H1 (cell line): ENCODE measurements around the gene CACNA1C. TPM values are rescaled to one million over a fixed set of nuclear protein-coding genes. Genes with fewer than 3 reads are reported as not detected.

Experiments
- CTCF ChIA-PET: fragments of 300-600 bp; sonication (Branson Sonifier 250); formaldehyde crosslinking; loops from one replicate; lab custom pipeline; 2021; ENCODE audit not compliant: partially characterized antibody; lab: Charles Lee
- POLR2A ChIA-PET: fragments of 300-600 bp; sonication (Branson Sonifier 250); formaldehyde crosslinking; loops from one replicate; lab custom pipeline; 2021; ENCODE audit warnings: inconsistent platforms; ENCODE audit not compliant: partially characterized antibody; lab: Charles Lee
- DNase-seq, 2 experiments: peaks; one replicate each; pipeline versions ENCODE4 v3.0.0 to v3.0.0-alpha.2; 2010 to 2022; ENCODE audit warnings: low spot score in 2 of 2, low read depth in 1 of 2, mixed read lengths in 1 of 2
- FAIRE-seq: peaks from 2 replicates; lab custom pipeline; 2011; peaks lifted over from hg19 to GRCh38; lab: Jason Lieb, UNC
- H2AFZ ChIP-seq: 2 replicates; pipeline ENCODE4 v1.8.1; 2012; ENCODE audit warnings: low read length, inconsistent platforms
- H2AK5ac ChIP-seq: 2 replicates; pipeline ENCODE4 v1.6.1; 2013; ENCODE audit warnings: low read depth, low read length
- H2BK120ac ChIP-seq: replicated peaks from 2 replicates; pipeline ENCODE3; 2013; ENCODE audit warnings: low read depth, low read length, inconsistent platforms
- H2BK12ac ChIP-seq: 2 replicates; pipeline ENCODE4 v1.6.1; 2013; ENCODE audit warnings: low read depth, low read length
- H2BK15ac ChIP-seq: 2 replicates; pipeline ENCODE4 v1.6.1; 2013; ENCODE audit warnings: low read length
- H2BK20ac ChIP-seq: 2 replicates; pipeline ENCODE4 v1.6.1; 2013; ENCODE audit warnings: low read length
- H2BK5ac ChIP-seq: 2 replicates; pipeline ENCODE4 v1.6.1; 2013; ENCODE audit warnings: low read depth, low read length
- H3K14ac ChIP-seq: 2 replicates; pipeline ENCODE4 v1.6.1; 2013; ENCODE audit warnings: inconsistent platforms; ENCODE audit not compliant: insufficient read length
- H3K18ac ChIP-seq: 2 replicates; pipeline ENCODE4 v1.6.1; 2013; ENCODE audit warnings: low read length; ENCODE audit errors: extremely low read depth
- H3K23ac ChIP-seq: 2 replicates; pipeline ENCODE4 v1.6.1; 2013; ENCODE audit warnings: inconsistent platforms; ENCODE audit not compliant: insufficient read length
- H3K23me2 ChIP-seq: 2 replicates; pipeline ENCODE4 v1.6.1; 2013; ENCODE audit warnings: low read depth, low read length
- H3K27ac ChIP-seq: 2 replicates; pipeline ENCODE4 v1.6.1; 2011; ENCODE audit warnings: low read depth, low read length, inconsistent platforms
- H3K27me3 ChIP-seq, 4 experiments: replicated peaks in 1 of 4; 1 replicate in 1 of 4; 2 replicates in 3 of 4; pipeline versions ENCODE4 v1.6.1 to v1.8.1; 2011 to 2013; ENCODE audit warnings: low read length in 3 of 4, mild to moderate bottlenecking in 3 of 4, inconsistent platforms in 2 of 4, mixed read lengths in 2 of 4, moderate library complexity in 1 of 4; ENCODE audit not compliant: control insufficient read depth in 3 of 4, insufficient read depth in 3 of 4; ENCODE audit errors: extremely low read depth in 1 of 4
- H3K36me3 ChIP-seq, 4 experiments: 2 replicates each; pipeline versions ENCODE4 v1.6.1 to v1.8.1; 2011 to 2013; ENCODE audit warnings: mild to moderate bottlenecking in 4 of 4, low read length in 3 of 4, moderate library complexity in 2 of 4, control low read depth in 1 of 4, inconsistent platforms in 1 of 4; ENCODE audit not compliant: insufficient read depth in 4 of 4, control insufficient read depth in 2 of 4
- H3K4ac ChIP-seq: replicated peaks from 2 replicates; pipeline ENCODE3; 2013; ENCODE audit warnings: low read length, low read depth, mixed read lengths, inconsistent platforms; ENCODE audit not compliant: insufficient read length
- H3K4me1 ChIP-seq, 4 experiments: replicated peaks in 1 of 4; 1 replicate in 1 of 4; 2 replicates in 3 of 4; pipeline versions ENCODE4 v1.6.1 to v1.8.1; 2011 to 2013; ENCODE audit warnings: low read length in 3 of 4, inconsistent platforms in 2 of 4, mixed read lengths in 1 of 4; ENCODE audit not compliant: insufficient read depth in 4 of 4, control insufficient read depth in 3 of 4
- H3K4me2 ChIP-seq, 2 experiments: 2 replicates each; pipeline versions ENCODE4 v1.6.1 to v1.8.1; 2011 to 2013; ENCODE audit warnings: low read depth in 2 of 2, low read length in 2 of 2, control low read depth in 1 of 2, inconsistent platforms in 1 of 2, mild to moderate bottlenecking in 1 of 2; ENCODE audit not compliant: insufficient read depth in 1 of 2
- H3K4me3 ChIP-seq, 4 experiments: fragments of 200-600, 300-600 bp in 1 of 4; sonication (generic), shearing (Covaris generic), sonication (Bioruptor Twin) in 1 of 4; 2 replicates each; pipeline versions ENCODE4 v1.5.1 to v1.8.1; 2011 to 2016; ENCODE audit warnings: low read length in 4 of 4, low read depth in 3 of 4, control low read depth in 2 of 4, inconsistent platforms in 2 of 4, mild to moderate bottlenecking in 2 of 4, mixed read lengths in 1 of 4, moderate library complexity in 1 of 4; ENCODE audit not compliant: insufficient read depth in 2 of 4; ENCODE audit errors: extremely low read depth in 1 of 4
- H3K56ac ChIP-seq: replicated peaks from 2 replicates; pipeline ENCODE3; 2013; ENCODE audit warnings: low read depth, mild to moderate bottlenecking, mixed read lengths, low read length, inconsistent platforms; ENCODE audit not compliant: insufficient read length
- H3K79me1 ChIP-seq: 2 replicates; pipeline ENCODE4 v1.6.1; 2013; ENCODE audit warnings: low read depth, low read length, control low read depth
- H3K79me2 ChIP-seq, 2 experiments: 2 replicates each; pipeline versions ENCODE4 v1.6.1 to v1.8.1; 2012 to 2013; ENCODE audit warnings: low read length in 2 of 2, mild to moderate bottlenecking in 2 of 2, inconsistent platforms in 1 of 2; ENCODE audit not compliant: insufficient read depth in 2 of 2, control insufficient read depth in 1 of 2
- H3K9ac ChIP-seq, 4 experiments: replicated peaks in 1 of 4; 1 replicate in 1 of 4; 2 replicates in 3 of 4; pipeline versions ENCODE4 v1.6.1 to v1.8.1; 2011 to 2013; ENCODE audit warnings: low read depth in 3 of 4, low read length in 3 of 4, control low read depth in 2 of 4, mild to moderate bottlenecking in 2 of 4, moderate library complexity in 2 of 4, inconsistent platforms in 1 of 4; ENCODE audit errors: extremely low read depth in 1 of 4
- H3K9me3 ChIP-seq, 2 experiments: 2 replicates each; pipeline versions ENCODE4 v1.6.1 to v1.8.1; 2012 to 2013; ENCODE audit warnings: mild to moderate bottlenecking in 2 of 2, moderate library complexity in 2 of 2, control low read depth in 1 of 2, inconsistent platforms in 1 of 2, low read depth in 1 of 2, low read length in 1 of 2, mixed read lengths in 1 of 2; ENCODE audit not compliant: insufficient read depth in 2 of 2
- H4K20me1 ChIP-seq, 2 experiments: replicated peaks in 1 of 2; 2 replicates each; pipeline versions ENCODE3 to v1.8.1; 2011 to 2013; ENCODE audit warnings: inconsistent platforms in 2 of 2, low read length in 2 of 2, mild to moderate bottlenecking in 1 of 2; ENCODE audit not compliant: insufficient read depth in 2 of 2, control insufficient read depth in 1 of 2
- H4K5ac ChIP-seq: 2 replicates; pipeline ENCODE4 v1.6.1; 2013; ENCODE audit warnings: low read length, low read depth, mixed read lengths, inconsistent platforms; ENCODE audit not compliant: insufficient read length
- H4K8ac ChIP-seq: 2 replicates; pipeline ENCODE4 v1.8.0; 2013; ENCODE audit warnings: mild to moderate bottlenecking, moderate library complexity, low read length, inconsistent platforms; ENCODE audit not compliant: insufficient read depth; ENCODE audit errors: extremely low read depth
- H4K91ac ChIP-seq: replicated peaks from 2 replicates; pipeline ENCODE3; 2013; ENCODE audit warnings: low read length, mixed read lengths, inconsistent platforms; ENCODE audit not compliant: insufficient read length
- BCL11A ChIP-seq, 2 experiments: IDR thresholded peaks; one replicate each; pipeline ENCODE4 v1.6.1; 2011; ENCODE audit warnings: low read depth in 2 of 2, low read length in 2 of 2, mild to moderate bottlenecking in 2 of 2
- EP300 ChIP-seq, 2 experiments: IDR thresholded peaks; 1 replicate in 1 of 2; 2 replicates in 1 of 2; pipeline ENCODE4 v1.6.1; 2011 to 2012; ENCODE audit warnings: low read depth in 2 of 2, low read length in 2 of 2, mild to moderate bottlenecking in 2 of 2, borderline replicate concordance in 1 of 2, inconsistent platforms in 1 of 2, moderate library complexity in 1 of 2
- FOSL1 ChIP-seq: IDR thresholded peaks from 2 replicates; pipeline ENCODE4 v1.6.1; 2011; ENCODE audit warnings: mild to moderate bottlenecking, low read depth, low read length, moderate library complexity; ENCODE audit not compliant: insufficient read depth
- HDAC6 ChIP-seq: IDR thresholded peaks from one replicate; pipeline ENCODE4 v1.7.1; 2012; ENCODE audit warnings: low read depth, mild to moderate bottlenecking, inconsistent platforms, low read length, moderate library complexity
- KDM5A ChIP-seq: fragments of 200-600 bp; IDR thresholded peaks from 2 replicates; pipeline ENCODE4 v1.7.1; 2012; ENCODE audit warnings: mild to moderate bottlenecking, low read length, inconsistent platforms, mixed read lengths
- WGBS, 2 experiments: shearing (Covaris generic) in 1 of 2; methylation state at CpG; one replicate each; pipeline versions ENCODE4 v1.1.6 to v1.1.7; 2013 to 2015; ENCODE audit warnings: low lambda C conversion rate in 2 of 2, mixed read lengths in 2 of 2, inconsistent platforms in 1 of 2, low coverage in 1 of 2, missing lambda C conversion rate in 1 of 2; ENCODE audit not compliant: insufficient replicate concordance in 2 of 2, insufficient coverage in 1 of 2, insufficient read length in 1 of 2; ENCODE audit errors: extremely low coverage in 1 of 2, missing lambda C conversion rate in 1 of 2; 5-methylcytosine and 5-hydroxymethylcytosine counted together
- polyA plus RNA-seq, 7 experiments: library from polyadenylated mRNA; depleted of rRNA in 3 of 7; stranded (reverse) in 5 of 7; unstranded in 2 of 7; fragments of >200 nt in 5 of 7; fragments of 200-250 nt in 2 of 7; gene quantifications; 1 replicate in 5 of 7; 2 replicates in 1 of 7; 4 replicates in 1 of 7; pipeline versions ENCODE4 v1.2.1 to v1.2.3, GENCODE V29; 2011 to 2013; ENCODE audit warnings: missing spikeins in 2 of 7, mixed read lengths in 2 of 7
- total RNA-seq: library from RNA; stranded (reverse); fragmentation: NEBNext Ultra II Directional; extraction: Animal tissue kit (Norgen Biotek cat#: 25700); gene quantifications from 2 replicates; pipeline ENCODE4 v1.2.1, GENCODE V29; 2021
- TF ChIP-seq, protein P1 (sequence below): IDR thresholded peaks from 2 replicates; pipeline ENCODE4 v1.6.1; 2012; ENCODE audit warnings: inconsistent platforms
- TF ChIP-seq, protein P2 (sequence below), 3 experiments: IDR thresholded peaks; 1 replicate in 2 of 3; 2 replicates in 1 of 3; pipeline versions ENCODE4 v1.5.1 to v1.6.1; 2011; ENCODE audit warnings: low read length in 3 of 3, mild to moderate bottlenecking in 3 of 3, inconsistent platforms in 2 of 3, low read depth in 1 of 3, moderate library complexity in 1 of 3; ENCODE audit not compliant: insufficient read depth in 1 of 3; ENCODE audit errors: control extremely low read depth in 1 of 3

Gene CACNA1C
- total and polyA plus RNA-seq, 2 of the 8 experiments (the other 6 are each of a cell fraction or from before 2014, with no cell fraction given), result 1.3 TPM

DNA sequence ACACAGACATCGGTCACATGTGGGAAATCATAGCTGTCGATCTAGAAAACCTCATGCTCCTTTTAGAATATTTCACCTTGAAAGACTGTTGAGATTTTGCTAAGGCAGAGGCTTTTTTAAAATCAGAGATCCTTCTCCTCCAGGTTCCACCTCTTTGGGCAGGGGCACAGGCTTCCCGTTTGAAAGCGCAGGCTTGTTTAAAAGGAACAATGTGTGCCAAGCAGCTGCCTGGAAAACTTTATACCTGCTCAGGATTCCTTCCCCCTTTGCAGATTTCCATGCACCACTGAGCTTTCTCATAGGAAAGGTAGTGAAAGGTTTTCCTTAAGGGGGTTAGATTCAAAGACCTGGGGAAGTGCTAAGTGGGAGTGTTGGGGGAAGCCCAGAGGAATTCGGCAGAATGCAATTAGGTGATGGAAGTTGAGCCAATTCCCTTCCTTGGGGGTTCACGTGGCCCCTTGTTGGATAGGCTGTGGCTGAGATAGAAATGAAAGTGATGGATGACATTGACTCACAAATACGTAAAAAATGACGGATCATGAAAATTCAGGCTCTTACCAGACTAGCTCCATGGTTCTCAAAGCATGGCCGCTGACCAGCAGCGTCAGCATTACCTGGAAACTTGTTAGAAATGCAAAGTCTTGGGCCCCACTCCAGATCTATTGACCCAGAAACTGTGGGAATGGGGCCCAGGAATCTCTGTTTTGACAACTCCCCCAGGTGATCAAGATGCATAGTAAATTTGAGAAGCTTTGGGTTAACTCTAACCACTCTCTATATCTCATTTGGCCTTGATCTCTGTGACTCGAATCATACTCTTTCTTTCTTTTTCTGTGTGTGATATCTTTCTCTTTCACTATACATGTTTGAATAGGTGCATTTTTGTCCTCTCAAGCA, 460.6 kb downstream of the CACNA1C start:
- Histone ChIP-seq H3K23ac (no peak overlapping the region), H3K18ac (no peak overlapping the region), H2BK120ac (no peak overlapping the region), H2BK5ac (no peak overlapping the region), H3K27me3 (no peaks in the 10 kb centered on the region), H2BK20ac (no peak overlapping the region), H2AK5ac (no peak overlapping the region), H3K14ac (no peak overlapping the region), H3K4me2 (no peak overlapping the region), H3K4ac (no peak overlapping the region), H4K5ac (no peak overlapping the region), H3K27ac (no peak overlapping the region), H3K56ac (no peak overlapping the region), H3K9me3 (no peaks in the 10 kb centered on the region), H3K79me1 (no peaks in the 10 kb centered on the region), H3K4me3 (no peak overlapping the region), H3K23me2 (no peaks in the 10 kb centered on the region; the same call in 1 of the 2 replicates), H3K79me2 (no peaks in the 10 kb centered on the region), H3K4me1 (no peaks in the 10 kb centered on the region), H2BK15ac (no peak overlapping the region), H2AFZ (no peak overlapping the region), H3K9ac (no peak overlapping the region), H4K8ac (no peak overlapping the region), H4K91ac (no peak overlapping the region), H4K20me1 (no peaks in the 10 kb centered on the region), H2BK12ac (no peak overlapping the region), H3K36me3 (no peaks in the 10 kb centered on the region)
- ChIA-PET POLR2A (no interaction called here), CTCF (interaction anchor here (0.7 to 1.8 kb wide), 5 partner anchors 10 to 196 kb away, joined by 3 to 7 read pairs (median 3); no protein-coding TSS in a partner anchor)
- 88% methylated on average over 11 of the region's 11 CpGs; no CpG with 5 or more reads in 1 of the 2 experiments for WGBS, 2 experiments
- FAIRE-seq (no peak), DNase-seq (no peak)
- TF ChIP-seq BCL11A (IDR thresholded peaks at IDR 0.05; ENCODE audit: low read depth in 2 of 2, low read length in 2 of 2) (no peak), HDAC6 (no peak), FOSL1 (no peak), EP300 (IDR thresholded peaks at IDR 0.05; ENCODE audit: borderline replicate concordance in 1 of 2, low read depth in 2 of 2, low read length in 2 of 2) (no peak), KDM5A (no peak)
- TF ChIP-seq, protein P1, sequence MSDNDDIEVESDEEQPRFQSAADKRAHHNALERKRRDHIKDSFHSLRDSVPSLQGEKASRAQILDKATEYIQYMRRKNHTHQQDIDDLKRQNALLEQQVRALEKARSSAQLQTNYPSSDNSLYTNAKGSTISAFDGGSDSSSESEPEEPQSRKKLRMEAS, result no peak
- TF ChIP-seq, protein P2, sequence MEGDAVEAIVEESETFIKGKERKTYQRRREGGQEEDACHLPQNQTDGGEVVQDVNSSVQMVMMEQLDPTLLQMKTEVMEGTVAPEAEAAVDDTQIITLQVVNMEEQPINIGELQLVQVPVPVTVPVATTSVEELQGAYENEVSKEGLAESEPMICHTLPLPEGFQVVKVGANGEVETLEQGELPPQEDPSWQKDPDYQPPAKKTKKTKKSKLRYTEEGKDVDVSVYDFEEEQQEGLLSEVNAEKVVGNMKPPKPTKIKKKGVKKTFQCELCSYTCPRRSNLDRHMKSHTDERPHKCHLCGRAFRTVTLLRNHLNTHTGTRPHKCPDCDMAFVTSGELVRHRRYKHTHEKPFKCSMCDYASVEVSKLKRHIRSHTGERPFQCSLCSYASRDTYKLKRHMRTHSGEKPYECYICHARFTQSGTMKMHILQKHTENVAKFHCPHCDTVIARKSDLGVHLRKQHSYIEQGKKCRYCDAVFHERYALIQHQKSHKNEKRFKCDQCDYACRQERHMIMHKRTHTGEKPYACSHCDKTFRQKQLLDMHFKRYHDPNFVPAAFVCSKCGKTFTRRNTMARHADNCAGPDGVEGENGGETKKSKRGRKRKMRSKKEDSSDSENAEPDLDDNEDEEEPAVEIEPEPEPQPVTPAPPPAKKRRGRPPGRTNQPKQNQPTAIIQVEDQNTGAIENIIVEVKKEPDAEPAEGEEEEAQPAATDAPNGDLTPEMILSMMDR (IDR thresholded peaks at IDR 0.05; ENCODE audit: control extremely low read depth in 1 of 3, insufficient read depth in 1 of 3, low read depth in 1 of 3, low read length in 3 of 3), result no peak
